Measurements from ENCODE around the gene TLE4.
"Not testable (repeated sequence)": the region's sequence is repeated elsewhere in the genome, so short reads cannot be mapped to it uniquely, and the experiment has no call there.

Gene TLE4

DNA sequence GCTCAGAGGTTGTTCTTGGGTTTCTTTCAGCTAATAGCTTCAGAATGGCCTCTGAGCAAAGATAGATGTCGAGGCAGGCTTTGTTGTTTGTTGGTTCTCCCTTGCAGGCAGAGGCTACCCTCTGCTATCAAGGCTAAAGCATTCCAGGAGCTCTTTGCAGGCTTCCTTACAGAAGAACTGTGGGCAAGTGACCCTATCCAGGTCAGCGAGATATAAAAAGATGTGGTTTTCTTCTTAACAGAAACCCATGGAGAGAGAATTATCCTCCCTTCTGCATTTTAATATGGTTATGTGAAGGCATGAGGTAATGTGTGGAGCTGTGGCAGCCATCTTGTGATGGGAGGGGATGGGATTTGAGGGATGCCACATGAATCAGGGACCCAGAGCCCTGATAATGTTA is 67.0 kb downstream of the TLE4 start:
- no peak for DNase-seq

DNA sequence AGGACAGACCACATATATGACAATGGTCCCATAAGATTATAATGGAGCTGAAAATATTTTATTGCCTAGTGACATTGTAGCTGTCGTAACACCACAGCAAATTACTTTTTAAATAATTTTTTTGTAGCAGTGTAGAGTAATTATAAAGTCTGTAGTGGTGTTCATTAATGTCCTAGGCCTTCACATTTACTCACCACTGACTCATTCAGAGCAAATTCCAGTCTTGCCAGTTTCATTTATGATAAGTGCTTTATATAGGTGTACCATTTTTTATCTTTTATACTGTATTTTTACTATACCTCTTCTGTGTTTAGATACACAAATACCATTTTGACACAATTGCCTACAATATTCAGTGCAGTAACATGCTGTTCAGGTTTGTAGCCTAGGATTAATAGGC is 67.6 kb downstream of the TLE4 start:
- DNase-seq = no peak

DNA sequence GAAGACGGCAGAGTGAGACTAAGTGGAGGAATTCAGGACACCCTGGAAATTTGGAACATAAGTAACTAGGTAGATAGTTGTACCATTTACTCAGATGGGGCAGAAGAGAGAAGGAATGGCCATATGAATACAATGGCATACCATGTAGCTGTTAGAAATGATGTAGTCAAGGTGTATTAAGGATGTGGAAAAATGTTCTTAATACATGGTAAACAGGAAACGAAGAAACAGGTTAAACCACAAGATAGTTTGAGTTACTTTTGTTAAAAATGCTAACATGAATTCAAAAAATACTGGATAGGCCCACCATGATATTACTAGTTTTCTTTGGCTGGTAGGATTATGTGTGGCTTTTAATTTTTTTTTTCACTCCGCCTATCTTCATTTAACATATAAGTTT is 68.3 kb downstream of the TLE4 start:
- not testable (repeated sequence) for DNase-seq

DNA sequence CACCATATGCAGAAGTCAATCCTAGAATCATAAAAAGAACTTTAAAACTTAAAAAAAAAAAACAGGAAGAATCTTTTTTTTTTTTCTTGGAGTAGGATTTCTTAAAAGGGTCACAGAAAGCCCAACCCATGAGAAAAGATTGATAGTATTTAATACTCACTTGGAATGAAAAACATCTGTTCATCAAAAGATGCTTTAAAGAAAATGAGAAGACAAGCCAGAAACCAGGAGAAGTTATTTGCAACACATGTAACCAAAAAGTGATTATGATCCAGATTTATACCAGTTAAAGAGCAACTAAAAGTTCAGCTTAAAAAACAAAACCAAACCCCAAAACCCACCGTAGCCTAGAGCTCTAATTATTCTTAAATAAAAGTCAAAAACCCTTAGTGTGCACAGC is 69.3 kb downstream of the TLE4 start:
- no peak for DNase-seq

DNA sequence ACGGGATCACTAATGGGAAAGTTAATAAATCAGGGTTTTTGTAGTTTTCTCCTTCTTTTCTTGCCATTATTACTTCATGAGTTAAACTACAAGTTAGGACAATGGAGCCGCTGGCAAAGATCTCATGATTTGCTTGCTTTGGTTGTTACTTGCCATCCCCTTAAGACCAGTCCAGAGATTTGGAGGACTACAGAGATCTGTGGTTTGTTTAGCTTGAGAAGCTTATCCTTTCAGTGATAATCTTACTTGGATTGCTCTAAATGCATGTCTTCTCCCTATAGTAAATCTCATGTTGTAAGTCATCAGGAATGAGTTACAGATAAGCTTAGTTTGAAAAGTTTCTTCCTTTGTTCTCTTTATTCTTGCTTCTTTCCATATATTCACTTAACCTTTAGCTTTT is 70.9 kb downstream of the TLE4 start:
- DNase-seq = no peak

DNA sequence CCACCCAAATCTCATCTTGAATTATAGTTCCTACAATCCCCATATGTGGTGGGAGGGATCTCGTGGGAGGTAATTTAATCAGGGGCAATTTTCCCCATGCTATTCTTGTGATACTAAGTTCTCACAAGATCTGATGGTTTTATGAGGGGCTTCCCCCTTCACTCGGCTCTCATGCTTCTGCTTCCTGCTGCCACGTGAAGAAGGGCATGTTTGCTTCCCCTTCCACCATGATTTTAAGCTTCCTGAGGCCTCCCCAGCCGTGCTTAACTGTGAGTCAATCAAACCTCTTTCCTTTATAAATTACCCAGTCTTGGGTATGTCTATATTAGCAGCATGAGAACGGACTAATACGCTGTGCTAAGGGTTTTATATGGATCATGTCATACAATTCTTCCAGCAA is 72.3 kb downstream of the TLE4 start:
- no peak for DNase-seq

DNA sequence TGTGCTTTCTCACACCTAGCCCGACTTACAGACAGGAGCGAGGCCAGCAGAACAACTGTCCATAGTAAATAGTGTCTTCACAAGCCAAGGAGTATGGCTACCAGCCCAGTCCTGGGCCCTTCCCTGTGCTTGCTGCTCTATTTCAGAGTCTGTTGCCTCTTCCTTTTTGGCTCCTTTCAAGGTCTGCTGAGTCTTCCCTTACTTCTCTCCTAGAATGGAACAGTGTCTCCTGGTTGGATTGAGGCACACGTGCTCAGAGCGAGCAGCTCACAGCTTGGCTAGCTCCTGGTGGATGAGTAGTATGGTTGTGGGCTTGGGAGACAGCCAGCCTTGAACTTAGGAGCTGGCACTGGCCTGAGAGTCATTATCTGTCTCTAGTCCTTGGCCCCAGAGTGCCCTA is 72.8 kb downstream of the TLE4 start:
- no peak for DNase-seq

DNA sequence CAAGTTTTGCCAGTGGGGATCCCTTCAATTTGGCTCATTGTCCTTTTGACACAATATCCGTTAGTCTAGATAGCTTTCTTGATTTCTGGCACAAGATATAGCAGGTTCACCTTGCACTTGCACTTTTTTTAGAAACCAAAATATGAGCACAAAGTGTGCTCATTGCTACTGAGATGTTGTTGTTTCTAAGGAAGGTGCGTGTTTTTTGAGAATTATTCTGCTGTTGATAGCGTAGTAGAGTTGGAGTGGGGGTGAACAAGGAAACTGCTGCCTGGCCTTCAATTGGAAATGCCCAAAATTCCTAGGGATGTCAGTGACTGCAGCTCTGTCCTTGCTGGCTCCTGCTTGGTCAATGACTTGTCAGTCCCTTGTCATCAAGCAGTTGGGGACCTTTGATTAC is 73.3 kb downstream of the TLE4 start:
- no peak for DNase-seq

DNA sequence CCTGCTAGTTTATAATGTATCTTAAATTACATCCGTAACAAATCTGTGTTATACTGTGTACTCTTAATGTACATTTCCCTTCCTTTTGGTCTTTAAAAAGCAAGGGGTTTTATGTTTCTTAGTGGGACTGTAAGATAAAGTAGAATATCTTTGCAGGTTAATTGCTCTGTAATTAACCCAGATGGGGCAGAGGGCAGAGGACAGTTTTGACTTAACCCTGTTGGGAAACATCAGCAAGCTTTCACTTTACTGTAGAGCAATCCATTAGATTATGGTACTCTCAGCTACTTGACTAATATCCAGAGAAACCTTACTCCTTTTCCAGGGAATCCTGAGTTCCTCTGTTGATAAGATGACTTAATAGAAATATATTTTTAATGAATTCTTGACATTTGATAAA is 74.3 kb downstream of the TLE4 start:
- no peak for DNase-seq

DNA sequence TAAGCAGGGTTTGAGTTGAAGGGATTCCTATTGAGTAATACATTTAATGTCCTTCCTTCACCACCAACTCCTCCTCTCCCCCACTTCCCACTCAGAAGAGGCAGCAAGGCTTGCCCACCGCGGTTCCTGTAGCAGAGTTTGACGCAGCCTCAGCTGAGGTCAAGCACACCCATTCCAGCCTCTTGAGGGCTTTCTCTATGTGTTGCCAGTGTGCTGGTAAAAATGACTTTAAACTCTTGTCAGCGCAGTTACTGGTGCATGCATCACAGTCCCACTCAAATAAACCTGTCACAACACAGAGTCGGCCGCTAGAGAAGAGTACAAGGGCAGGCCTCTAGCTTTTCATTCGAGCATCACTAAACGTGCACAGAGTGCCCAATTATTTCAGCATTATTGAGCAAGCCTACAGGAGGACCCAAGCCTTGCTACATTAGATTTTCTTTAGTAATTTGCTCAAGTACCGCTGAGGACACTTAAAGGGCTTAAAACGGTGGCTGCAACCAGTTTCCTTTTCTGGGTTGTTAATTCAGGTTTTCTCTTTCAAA is 79.6 kb downstream of the TLE4 start:
- no peak for DNase-seq

DNA sequence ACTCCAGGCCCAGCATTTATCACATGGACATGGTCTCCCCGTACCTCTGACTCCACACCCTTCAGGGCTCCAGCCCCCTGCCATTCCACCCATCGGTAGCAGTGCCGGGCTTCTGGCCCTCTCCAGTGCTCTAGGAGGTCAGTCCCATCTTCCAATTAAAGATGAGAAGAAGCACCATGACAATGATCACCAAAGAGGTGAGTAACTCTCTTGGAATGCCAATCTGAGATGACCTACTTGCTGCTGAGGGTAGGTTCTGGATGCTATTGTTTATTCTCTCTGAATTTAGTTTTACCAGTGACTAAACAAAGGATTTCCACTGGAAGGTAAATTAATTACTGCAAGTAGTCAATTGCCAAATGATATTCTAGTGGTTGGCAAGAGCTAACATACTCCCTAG is 80.8 kb downstream of the TLE4 start:
- no peak for DNase-seq

DNA sequence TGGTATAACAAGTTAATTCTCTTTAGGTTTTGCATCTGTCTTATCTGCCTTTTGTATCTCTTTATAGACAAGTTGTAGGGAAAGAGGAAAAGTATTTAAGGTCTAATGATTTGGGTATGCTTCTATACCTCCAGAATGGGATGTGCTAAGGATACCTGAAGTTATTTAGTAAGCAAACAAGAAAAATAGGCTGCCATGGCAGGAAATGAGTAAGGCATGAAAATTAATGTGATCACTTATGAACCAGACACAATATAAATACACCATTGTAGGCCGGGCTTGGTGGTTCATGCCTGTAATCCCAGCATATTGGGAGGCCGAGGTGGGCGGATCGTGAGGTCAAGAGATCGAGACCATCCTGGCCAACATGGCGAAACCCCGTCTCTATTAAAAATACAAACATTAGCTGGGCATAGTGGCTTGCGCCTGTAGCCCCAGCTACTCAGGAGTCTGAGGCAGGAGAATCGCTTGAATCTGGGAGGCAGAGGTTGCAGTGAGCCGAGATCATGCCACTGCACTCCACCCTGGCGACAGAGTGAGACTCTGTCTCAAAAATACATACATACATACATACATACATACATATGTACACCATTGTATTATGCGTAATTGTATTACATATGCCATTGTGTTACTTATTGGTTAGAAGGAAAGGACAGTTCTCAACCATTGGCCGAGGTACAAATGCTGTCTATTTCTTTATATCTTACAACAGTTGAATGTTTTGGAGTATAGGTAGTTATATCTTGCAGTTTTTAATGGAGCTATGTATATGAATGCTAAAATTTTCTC is 83.0 kb downstream of the TLE4 start:
- DNase-seq = not testable (repeated sequence)

DNA sequence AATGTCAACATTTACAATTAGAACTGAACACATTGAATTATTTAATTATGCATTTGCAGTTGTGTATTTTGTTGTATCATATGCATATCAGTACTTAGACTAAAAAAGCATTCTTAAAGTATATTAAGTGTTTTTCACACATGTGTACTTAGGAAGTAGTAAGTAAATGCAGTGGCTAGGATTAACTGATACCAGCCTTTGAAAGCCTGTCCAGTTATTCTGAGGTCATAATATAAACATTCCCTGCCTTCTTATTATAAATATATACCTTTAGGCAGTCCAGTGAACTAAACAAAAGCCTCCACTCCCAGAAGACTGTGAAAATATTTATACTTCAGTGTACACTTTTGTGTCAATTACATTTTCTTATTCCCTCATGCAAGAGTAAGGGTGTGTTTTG is 83.8 kb downstream of the TLE4 start:
- DNase-seq = no peak

DNA sequence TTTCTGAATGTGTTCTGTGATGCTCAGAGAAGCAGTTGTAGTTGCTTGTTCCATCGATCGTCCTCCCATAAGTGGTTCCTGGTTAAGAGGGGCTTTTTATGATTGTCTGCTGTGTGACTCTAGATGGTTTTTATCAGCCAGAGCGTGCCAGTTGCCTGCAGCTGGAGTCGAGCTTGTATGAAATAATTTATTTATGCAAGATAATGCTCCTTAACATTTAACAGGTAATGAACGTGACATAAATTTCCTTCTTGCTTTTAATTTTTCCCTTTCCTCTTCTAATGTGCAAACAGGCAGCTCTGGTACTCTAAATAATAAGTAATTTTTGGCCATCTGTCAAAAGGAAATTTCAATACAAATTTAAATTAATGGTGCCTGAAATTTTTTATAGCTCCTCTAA is 84.4 kb downstream of the TLE4 start:
- DNase-seq = no peak

DNA sequence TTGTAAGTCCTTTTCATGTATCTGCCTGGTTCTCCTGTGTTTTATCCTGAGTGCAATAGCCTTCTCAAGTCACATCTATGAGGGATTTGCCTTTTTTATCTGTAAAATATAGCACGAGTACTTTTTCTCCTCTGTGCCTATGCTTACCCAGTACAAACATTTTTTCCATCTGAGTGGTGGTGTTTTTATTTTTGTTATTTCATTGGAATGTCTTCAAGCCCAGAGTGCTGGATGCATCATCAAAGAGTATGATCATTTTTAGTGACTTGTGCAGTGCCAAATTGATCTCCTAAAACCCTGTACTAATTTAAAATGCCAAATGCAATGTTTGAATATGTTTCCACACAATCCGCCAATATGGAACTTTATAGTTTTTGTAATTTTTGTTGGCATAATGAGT is 86.1 kb downstream of the TLE4 start:
- DNase-seq = no peak

DNA sequence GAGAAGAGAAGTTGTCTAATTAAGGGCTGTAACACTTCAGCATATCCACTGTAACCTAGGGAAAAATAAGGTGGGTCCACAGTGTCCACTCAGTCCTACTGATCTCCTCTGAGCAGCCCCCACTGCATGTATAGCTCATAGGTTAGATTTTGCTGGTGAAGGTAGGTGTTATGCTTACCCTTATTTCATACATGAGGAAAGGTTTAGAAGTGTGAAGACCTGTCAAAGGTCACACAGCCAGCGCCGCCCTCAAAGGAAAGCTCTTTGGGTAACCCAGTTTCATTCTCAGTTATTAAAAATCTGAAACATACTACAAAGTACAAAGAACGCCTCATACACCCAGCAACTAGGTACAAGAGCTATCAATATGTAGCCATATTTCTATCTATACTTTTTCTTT is 87.2 kb downstream of the TLE4 start:
- no peak for DNase-seq

DNA sequence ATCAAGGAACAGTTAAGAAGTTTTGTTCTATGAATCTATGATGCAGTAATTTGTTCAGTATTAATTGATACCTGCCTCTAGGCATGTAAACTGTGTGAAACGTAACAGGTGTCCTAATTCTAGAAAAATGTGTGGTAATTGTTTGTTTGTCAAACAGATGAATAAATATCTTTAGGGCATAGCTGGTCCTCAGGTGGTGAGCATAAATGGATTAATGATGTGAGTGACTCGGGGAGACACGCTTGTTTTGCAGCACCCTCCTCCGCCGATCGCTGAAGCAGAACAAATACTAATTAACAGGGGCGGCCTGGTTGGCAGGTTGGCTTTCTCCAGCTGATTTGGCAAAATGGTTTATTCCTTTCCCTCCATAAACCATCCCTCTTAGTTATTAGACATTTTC is 88.8 kb downstream of the TLE4 start:
- no peak for DNase-seq

DNA sequence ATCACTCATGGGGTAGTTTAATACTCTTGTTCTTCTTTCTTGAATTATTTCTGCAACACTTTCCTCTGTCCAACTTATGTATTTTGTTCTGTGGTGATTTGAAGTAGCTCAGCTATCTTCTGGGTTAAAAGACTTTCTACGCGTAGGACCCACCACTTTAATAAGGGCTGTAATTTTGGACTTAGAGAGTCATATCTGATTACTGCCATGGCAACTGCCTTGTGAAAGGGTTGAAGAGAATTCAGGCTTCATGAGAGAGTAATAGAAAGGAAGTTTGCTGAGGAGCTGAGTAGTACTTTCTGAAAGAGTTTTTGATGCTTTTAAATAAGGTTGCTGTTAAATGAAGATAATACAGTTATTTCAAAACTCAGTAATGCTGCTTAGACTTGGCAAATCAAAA is 89.5 kb downstream of the TLE4 start:
- no peak for DNase-seq

DNA sequence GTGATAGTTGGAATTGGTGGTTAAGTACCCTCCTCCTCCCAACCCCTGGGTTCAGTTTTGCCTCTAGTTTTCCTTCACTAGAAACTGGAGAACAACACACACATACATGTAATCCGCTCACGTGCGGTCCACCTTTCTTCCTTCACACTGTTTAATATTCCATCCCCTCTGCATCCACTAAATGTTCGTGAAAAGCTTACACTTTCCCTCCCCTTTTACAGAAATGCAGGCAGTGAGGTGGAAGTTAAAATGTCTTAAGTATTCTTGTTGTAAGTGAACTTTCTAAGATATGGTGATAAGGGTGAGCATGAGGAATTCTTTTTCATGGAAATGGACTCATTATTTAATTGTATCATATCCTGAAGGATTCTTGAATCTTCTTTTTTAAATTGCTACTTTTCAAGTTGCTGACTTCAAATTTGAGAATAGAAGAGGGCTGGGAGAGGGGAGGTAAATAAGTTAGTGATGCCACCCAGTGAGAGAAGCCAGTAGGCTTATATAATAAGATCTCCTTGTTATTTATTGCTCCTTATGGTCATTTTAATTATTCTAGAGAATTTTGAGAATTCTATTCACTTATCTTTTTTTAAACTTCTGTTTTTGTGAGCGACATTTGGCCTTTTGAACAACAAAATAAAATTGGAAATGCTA is 90.2 kb downstream of the TLE4 start:
- no peak for DNase-seq

DNA sequence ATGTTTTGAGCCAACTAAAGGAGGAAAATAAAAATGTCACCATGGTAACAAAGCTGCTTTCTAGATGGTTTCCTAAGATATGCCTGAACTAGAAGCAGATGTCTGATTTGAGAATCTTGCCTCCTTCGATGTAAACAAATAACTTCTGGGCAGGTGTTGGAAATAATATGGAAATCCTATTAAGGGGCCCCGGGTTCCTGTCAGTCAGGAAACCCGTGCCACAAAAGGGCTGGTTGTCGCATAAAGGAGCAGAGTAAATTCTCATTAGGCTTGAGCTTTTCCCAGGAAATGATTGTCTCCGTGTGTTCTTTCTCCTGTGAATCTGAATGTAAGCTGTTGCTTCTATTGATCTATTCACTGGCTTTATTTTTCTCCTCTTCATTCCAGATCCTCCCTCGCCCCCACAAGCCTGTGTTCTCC is 90.8 kb downstream of the TLE4 start:
- DNase-seq = no peak

DNA sequence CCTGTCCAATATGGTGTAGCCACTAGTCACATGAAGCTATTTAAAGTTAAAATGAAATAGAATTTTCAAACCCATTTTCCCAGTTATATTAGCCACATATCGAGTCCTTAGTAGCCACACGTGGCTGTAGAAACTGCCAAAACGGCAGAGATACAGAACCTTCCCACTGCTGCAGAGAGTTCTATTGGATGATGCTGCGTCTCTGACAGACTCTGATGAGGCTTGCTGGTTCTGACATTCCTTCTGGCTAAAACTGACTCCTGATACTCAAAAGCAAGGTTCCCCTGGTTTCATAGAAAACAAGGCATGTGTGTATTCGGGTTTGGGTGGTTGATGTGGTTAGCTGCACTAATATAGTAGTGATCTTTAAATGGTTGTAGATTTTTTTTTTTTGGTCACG is 91.5 kb downstream of the TLE4 start:
- no peak for DNase-seq

DNA sequence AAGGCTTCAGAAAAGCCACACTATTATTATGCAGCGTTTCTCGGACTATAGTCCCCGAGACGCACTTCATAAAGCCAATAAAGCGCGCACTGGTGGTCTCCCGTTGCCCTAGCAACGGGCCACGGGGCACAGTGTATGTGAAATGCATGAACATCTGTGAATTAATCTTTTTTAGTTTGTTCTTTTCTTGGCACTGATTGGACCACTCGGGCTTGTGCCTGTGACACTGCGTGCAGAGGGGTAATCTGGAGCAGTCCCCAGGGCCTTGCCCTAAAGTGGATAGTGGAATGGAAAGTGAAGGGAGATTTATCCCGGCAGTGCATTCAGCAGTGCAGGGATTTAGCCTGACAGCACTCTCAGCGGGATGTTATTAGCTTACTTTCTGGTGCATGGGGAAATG is 92.1 kb downstream of the TLE4 start:
- no peak for DNase-seq

DNA sequence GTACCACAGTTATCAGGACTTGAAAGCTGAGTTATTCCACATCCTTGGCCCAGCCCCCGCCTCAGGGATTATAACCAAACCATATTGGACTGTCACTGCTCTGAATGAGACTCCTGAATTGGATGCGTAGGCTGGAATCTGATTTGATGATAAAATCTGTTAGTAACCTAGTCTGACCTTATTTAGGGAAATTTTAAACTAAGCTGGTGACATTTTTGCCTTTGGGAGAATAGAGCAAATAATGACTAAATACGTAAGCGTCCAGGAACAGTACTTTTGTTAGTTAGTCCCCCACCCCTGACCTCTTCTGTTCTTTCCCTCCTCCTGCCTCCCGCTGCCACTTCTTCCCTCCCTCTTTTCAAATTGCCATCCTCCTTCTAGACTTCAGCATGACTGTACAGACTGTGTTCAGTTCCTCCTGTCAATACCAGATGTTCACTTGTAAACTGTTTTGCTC is 92.6 kb downstream of the TLE4 start:
- no peak for DNase-seq

DNA sequence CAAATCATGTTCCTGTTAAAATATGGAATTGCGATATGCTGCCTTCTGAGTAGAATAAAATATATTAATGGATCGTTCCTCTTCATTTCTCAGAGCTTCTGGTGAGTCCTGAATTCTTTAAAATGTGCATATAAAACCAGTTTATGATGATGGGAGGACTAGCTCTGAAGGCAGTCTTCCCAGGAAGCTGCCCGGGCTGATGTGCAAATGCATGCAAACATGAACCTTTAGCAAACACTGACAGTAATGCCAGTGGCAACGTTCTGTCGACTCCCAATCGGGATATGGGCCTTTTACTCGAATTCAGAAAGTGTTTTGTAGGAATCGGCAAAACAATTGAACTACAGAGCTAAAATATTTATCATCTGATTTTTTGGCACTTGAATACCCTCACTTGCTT is 93.6 kb downstream of the TLE4 start:
- DNase-seq = no peak

DNA sequence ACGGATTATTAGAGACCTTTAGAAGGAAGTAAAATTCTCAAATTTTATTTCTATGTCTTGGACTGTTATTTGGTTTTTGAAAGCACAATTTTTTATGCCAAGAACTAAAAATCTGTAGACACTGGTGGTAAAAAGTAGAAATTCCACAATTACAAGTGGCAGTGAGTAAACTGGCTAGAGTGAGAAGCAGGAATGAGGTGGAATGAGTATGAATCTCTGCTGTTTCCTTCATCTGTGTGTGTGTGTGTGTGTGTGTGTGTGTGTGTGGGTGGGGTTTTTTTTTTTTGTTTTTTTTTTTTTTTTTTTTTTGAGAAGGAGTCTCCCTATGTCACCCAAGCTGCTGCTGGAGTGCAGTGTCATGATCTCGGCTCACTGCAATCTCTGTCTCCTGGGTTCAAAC is 94.2 kb downstream of the TLE4 start:
- no peak for DNase-seq

All from effector CD4-positive, alpha-beta T cell (primary cell).